GM12865 (cell line): ENCODE measurements around the gene BCL2L1.
"Not testable (repeated sequence)": the region's sequence is repeated elsewhere in the genome, so short reads cannot be mapped to it uniquely, and the experiment has no call there.

Experiments used
- DNase-seq: peaks from one replicate; pipeline ENCODE4 v3.0.0; 2010; ENCODE audit warnings: low read depth
- H3K4me3 ChIP-seq: 2 replicates; pipeline ENCODE4 v1.5.1; 2011; ENCODE audit warnings: mild to moderate bottlenecking, low read depth, low read length, control low read depth
- TF ChIP-seq, protein P1 (sequence below): IDR thresholded peaks from 2 replicates; pipeline ENCODE4 v1.5.1; 2011; ENCODE audit warnings: low read length, control low read depth, low read depth, inconsistent platforms; ENCODE audit not compliant: insufficient read depth; ENCODE audit errors: missing control alignments

The BCL2L1 gene

DNA sequence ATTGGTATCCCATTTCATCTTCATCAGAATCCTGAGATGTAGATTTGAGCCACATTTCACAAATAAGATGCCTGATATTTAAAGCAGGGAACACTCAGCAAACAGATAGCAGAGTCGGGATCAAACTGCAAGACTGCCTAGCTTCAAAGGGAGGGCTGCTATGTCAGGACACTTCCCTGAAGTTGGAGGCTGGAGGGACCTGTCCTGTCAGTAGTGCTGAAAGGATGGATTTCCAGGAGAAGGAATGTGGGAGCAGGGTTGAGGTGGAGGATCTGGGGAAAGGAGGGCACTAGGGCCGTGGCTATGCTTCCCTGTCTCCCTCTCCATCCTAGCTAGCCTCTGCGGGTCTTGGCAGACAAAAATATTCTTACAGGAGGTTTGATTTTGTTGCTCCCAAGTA lies 52.8 kb downstream of the BCL2L1 start:
- TF ChIP-seq, protein P1, sequence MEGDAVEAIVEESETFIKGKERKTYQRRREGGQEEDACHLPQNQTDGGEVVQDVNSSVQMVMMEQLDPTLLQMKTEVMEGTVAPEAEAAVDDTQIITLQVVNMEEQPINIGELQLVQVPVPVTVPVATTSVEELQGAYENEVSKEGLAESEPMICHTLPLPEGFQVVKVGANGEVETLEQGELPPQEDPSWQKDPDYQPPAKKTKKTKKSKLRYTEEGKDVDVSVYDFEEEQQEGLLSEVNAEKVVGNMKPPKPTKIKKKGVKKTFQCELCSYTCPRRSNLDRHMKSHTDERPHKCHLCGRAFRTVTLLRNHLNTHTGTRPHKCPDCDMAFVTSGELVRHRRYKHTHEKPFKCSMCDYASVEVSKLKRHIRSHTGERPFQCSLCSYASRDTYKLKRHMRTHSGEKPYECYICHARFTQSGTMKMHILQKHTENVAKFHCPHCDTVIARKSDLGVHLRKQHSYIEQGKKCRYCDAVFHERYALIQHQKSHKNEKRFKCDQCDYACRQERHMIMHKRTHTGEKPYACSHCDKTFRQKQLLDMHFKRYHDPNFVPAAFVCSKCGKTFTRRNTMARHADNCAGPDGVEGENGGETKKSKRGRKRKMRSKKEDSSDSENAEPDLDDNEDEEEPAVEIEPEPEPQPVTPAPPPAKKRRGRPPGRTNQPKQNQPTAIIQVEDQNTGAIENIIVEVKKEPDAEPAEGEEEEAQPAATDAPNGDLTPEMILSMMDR = no peak
- DNase-seq = no peak
- H3K4me3 ChIP-seq = no peak overlapping the region

DNA sequence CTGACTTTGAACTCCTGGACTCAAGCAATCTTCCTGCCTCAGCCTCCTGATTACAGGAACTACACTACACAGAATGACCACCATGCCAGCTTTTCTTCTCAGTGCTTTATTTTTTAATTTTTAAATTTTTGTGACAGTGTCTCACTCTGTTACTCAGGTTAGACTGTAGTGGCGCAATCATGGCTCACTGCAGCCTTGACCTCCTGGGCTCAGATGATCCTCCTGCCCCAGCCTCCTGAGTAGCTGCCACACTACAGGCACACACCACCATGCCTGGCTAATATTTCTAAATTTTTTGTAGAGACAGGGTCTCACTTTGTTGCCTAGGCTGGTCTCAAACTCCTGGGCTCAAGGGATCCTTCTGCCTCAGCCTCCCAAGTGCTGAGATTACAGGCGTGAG lies 53.7 kb downstream of the BCL2L1 start:
- DNase-seq, H3K4me3 ChIP-seq: not testable (repeated sequence)

DNA sequence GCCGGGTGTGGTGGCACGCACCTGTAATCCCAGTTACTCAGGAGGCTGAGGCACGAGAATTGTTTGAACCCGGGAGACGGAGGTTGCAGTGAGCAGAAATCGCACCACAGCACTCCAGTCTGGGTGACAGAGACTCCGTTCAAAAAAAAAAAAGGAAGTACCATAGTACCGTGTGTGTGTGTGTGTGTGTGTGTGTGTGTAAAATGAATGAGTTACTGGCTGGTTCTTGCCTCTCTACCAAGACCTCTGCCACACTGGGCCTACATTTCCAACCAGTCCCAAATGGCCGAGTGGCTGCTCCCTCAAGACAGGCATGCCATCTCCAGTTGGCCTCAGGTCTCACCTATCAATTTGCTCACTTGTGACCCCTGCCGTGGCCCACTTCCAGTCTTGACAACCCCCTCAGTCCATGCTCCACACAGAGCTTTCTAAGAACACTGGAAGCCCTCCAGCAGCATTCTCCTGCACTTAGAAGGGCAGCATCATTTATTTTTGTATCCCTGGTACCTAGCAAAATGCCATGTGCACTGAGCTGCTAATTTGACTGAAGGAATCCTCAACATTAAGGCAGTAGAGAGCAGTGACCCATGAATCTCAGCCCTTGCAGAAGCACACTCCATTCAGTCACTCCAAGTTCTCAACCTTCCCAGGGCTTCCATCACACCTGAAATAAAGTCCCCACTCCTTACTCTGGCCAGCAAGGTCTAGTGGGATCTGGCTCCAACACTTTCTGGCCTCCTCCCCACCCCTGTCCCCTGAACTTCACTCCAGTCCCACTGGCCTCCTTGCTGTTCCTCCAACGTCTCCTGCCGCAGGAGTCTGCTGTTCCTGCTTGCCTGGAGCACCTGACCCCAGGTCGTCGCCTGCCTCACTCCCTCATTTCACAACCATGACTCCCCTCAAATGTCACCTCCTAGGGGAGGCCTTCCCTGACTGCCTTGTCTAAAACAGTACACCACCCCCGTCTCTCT lies 55.1 kb downstream of the BCL2L1 start:
- TF ChIP-seq, protein P1 = no peak
- no peak for DNase-seq
- H3K4me3 ChIP-seq = no peak overlapping the region

DNA sequence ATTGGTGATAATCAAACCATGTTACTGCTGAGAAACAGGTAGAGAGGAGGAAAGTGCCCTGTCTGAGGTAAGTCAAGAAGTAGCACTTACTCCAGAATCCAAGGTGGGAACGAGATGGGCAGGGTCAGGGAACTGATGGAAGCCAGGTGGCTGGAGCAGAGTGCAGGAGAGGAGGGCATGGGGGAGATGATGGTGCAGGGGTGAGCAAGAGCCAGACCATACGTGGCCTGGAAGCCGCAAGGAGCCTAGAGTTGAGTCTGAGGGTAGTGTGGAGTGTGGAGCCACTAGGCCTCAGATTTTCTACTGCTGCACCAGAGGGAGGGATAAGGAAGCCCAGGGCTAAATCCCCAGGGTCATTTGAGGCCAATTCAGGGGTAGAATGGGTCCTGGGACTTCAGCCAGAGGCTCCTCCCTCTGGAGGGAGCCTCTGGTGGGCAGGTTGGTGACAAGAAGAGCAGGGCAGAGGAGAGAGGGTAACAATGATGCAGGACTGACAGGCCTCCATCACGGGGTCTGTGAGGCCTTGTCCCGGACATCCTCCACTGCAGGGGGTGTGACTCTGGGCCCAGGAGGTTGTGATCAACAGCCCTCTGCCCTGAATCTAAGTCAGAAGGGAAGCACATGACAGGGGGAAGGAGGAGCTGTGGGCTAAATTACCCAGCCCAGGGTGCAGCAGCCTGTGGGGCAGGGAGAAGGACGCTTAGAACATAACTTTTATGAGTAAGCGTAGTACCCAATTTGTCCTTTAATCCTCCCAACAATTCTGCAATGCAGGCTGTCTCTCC lies 56.2 kb downstream of the BCL2L1 start:
- no peak for DNase-seq
- H3K4me3 ChIP-seq = no peak overlapping the region
- TF ChIP-seq, protein P1 = no peak

DNA sequence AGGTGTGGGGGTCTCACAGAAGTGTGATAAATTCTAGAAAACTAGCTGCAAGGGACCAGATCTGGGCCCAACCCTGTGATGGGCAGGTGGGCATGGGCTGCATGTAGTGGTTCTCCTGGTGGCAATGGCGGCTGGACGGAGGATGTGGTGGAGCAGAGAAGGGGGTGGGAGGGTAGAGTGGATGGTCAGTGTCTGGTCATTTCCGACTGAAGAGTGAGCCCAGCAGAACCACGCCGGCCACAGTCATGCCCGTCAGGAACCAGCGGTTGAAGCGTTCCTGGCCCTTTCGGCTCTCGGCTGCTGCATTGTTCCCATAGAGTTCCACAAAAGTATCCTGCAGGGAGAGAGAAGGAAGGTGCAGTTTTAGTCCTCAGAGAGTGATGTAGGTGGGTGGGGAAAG lies 56.9 kb downstream of the BCL2L1 start:
- no peak overlapping the region for H3K4me3 ChIP-seq
- no peak for DNase-seq
- TF ChIP-seq, protein P1 = no peak

DNA sequence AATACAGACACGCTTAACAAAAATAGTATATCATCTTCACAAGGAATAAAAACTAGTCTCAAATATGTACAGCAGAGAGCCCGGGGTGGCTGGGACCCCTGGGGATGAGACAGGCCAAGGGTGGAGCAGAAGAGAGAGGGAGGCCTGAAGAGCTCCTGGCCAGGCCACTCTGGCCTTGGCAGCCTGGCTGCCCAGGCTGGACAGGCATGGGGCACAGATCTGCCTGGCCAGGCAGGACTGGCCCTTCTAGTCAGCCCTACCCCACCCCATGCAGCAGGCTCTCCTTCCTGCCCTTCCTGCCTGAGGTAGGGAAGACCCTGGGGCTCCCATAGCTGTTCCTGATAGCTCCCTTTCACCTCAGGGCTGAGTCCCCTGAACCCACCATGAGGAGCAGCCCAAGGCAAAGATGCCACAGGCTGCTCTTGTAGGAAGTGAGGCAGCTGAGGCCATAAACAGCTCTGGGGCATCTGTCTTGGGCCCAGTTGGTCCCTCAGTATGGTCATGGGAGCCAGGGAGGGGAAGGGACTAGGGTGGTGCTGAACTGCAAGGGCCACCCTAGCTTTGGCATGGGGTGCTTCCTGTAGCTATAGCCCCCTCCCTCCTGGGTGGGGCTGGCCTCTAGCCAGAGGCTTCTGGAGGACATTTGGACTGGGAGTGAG lies 57.8 kb downstream of the BCL2L1 start:
- TF ChIP-seq, protein P1 = no peak
- no peak for DNase-seq
- no peak overlapping the region for H3K4me3 ChIP-seq
